NB4 (cell line): Measurements from ENCODE around the gene INSIG2.

Experiments
- MYC ChIP-seq: IDR thresholded peaks from 2 replicates; pipeline ENCODE4 v1.6.1; 2011; ENCODE audit warnings: low read depth, low read length
- TF ChIP-seq, protein P1 (sequence below): IDR thresholded peaks from one replicate; pipeline ENCODE4 v1.5.1; 2012; ENCODE audit warnings: low read depth, low read length

- TF ChIP-seq, protein P1, sequence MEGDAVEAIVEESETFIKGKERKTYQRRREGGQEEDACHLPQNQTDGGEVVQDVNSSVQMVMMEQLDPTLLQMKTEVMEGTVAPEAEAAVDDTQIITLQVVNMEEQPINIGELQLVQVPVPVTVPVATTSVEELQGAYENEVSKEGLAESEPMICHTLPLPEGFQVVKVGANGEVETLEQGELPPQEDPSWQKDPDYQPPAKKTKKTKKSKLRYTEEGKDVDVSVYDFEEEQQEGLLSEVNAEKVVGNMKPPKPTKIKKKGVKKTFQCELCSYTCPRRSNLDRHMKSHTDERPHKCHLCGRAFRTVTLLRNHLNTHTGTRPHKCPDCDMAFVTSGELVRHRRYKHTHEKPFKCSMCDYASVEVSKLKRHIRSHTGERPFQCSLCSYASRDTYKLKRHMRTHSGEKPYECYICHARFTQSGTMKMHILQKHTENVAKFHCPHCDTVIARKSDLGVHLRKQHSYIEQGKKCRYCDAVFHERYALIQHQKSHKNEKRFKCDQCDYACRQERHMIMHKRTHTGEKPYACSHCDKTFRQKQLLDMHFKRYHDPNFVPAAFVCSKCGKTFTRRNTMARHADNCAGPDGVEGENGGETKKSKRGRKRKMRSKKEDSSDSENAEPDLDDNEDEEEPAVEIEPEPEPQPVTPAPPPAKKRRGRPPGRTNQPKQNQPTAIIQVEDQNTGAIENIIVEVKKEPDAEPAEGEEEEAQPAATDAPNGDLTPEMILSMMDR = no peak
- TF ChIP-seq MYC = no peak
Measured at GRCh38 chr2:118059919-118060478, 28.3 kb upstream of the INSIG2 start.
